Measurements from ENCODE around the gene ACTG2. TPM values are rescaled to one million over a fixed set of nuclear protein-coding genes. Genes with fewer than 3 reads are reported as not detected.

The ACTG2 gene
- total RNA-seq, 1 experiment from 2014 or later = 1.5 TPM

DNA sequence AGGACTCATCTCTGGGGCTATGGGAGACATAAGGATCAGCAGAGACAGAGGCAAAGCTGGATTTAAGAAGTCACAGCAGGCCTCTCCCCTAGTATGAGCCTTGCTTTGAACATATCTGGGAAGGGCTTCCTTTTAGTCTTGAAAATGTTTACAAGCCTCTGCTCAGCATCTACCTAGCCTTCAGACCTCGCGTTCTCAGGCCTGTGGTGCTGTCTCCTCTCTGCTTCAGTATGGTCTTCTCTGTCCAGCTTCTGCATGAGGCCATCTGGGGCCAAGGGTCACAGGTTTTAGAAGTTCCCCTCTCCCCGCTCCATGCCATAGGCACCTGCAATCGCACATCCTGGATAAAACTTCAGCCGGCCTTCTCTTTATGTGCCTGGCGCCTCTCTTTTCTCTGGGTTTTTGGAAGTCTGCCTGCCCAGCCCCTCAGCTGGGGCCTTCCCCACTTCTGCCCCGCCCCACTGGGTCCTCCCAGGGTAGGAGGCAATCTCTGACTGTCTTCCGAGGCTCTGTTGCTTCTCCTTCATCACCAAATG, 7.1 kb downstream of the ACTG2 start:
- H3K4me2 ChIP-seq (ENCODE audit: insufficient read depth, insufficient read length, low read length) = no peak overlapping the region
- H3K14ac ChIP-seq (ENCODE audit: insufficient read depth, low read length) = no peak overlapping the region
- peaks cover 4 to 6% of the 10 kb centered on the region in 2 experiments; a peak in 1 of 4 replicates for H3K4me1 Mint-ChIP-seq
- no peak overlapping the region for H4K5ac ChIP-seq (ENCODE audit: insufficient read length, low read depth, low read length)
- peaks cover 8% of the 10 kb centered on the region for H3K27me3 Mint-ChIP-seq (ENCODE audit: low read depth)
- no peak overlapping the region for H4K91ac ChIP-seq (ENCODE audit: insufficient read length, low read depth, low read length)
- no peak overlapping the region for H3K9ac ChIP-seq (ENCODE audit: extremely low read depth, insufficient read length, low read length)
- H3K4ac ChIP-seq (ENCODE audit: low read depth, low read length) = no peak overlapping the region
- no peak overlapping the region for H3K27ac Mint-ChIP-seq
- H2BK12ac ChIP-seq (ENCODE audit: insufficient read length, low read depth, low read length) = no peak overlapping the region
- no peaks in the 10 kb centered on the region for H3K4me1 ChIP-seq (ENCODE audit: insufficient read depth, low read length)
- no peaks in the 10 kb centered on the region for H3K9me3 Mint-ChIP-seq
- H2BK5ac ChIP-seq (ENCODE audit: insufficient read length, low read length) = no peak overlapping the region
- no peak overlapping the region for H4K8ac ChIP-seq (replicated peaks; ENCODE audit: insufficient read length, low read depth, low read length)
- no peak overlapping the region for H3K27ac ChIP-seq (ENCODE audit: insufficient read length, low read depth, low read length)
- H3K79me1 ChIP-seq (ENCODE audit: insufficient read depth, low read depth, low read length, poor library complexity, severe bottlenecking) = no peaks in the 10 kb centered on the region
- DNase-seq = no peak
- no peak for TF ChIP-seq CTCF (conservative IDR thresholded peaks at IDR 0.05)
- H2BK15ac ChIP-seq (ENCODE audit: low read depth, low read length) = no peak overlapping the region
- H3K79me2 ChIP-seq (ENCODE audit: insufficient read depth, low read length) = no peaks in the 10 kb centered on the region
- H2AK5ac ChIP-seq (ENCODE audit: insufficient read length, low read length) = no peak overlapping the region
- H2AFZ ChIP-seq (ENCODE audit: low read length) = no peak overlapping the region
- H3K4me3 Mint-ChIP-seq = no peak overlapping the region
- H2BK20ac ChIP-seq (ENCODE audit: low read depth, low read length, poor library complexity, severe bottlenecking) = no peak overlapping the region
- no peak overlapping the region for H3K23ac ChIP-seq (ENCODE audit: insufficient read length, low read depth, low read length)
- no peak overlapping the region for H3T11ph ChIP-seq (ENCODE audit: low read length)
- H3K27me3 ChIP-seq (ENCODE audit: insufficient read depth, low read length) = no peaks in the 10 kb centered on the region
- H3K23me2 ChIP-seq (ENCODE audit: insufficient read length, low read depth, low read length, poor library complexity, severe bottlenecking) = no peaks in the 10 kb centered on the region
- no peaks in the 10 kb centered on the region; a peak in 1 of 7 replicates for H3K36me3 Mint-ChIP-seq (ENCODE audit: insufficient read depth in 1 of 3, low read depth in 3 of 3)
- no CpG with 5 or more reads among the region's 8 CpGs for WGBS (ENCODE audit: extremely low coverage, insufficient read length, low lambda C conversion rate)
- no peaks in the 10 kb centered on the region for H4K20me1 ChIP-seq (ENCODE audit: control insufficient read depth, insufficient read depth, insufficient read length)
- H3K56ac ChIP-seq (ENCODE audit: insufficient read length, low read depth, low read length) = no peak overlapping the region
- no peak overlapping the region for H2BK120ac ChIP-seq (ENCODE audit: low read depth, low read length, poor library complexity, severe bottlenecking)
- H3K18ac ChIP-seq (ENCODE audit: insufficient read length, low read depth, low read length) = no peak overlapping the region
- no peaks in the 10 kb centered on the region for H3K9me3 ChIP-seq (ENCODE audit: control insufficient read depth, low read depth, low read length)

All from H9 (cell line).